ENCODE results near the gene ULK4.
A peak's percentile ranks its signal among the peaks of the same experiment; 100 is the strongest.

The ULK4 gene

DNA sequence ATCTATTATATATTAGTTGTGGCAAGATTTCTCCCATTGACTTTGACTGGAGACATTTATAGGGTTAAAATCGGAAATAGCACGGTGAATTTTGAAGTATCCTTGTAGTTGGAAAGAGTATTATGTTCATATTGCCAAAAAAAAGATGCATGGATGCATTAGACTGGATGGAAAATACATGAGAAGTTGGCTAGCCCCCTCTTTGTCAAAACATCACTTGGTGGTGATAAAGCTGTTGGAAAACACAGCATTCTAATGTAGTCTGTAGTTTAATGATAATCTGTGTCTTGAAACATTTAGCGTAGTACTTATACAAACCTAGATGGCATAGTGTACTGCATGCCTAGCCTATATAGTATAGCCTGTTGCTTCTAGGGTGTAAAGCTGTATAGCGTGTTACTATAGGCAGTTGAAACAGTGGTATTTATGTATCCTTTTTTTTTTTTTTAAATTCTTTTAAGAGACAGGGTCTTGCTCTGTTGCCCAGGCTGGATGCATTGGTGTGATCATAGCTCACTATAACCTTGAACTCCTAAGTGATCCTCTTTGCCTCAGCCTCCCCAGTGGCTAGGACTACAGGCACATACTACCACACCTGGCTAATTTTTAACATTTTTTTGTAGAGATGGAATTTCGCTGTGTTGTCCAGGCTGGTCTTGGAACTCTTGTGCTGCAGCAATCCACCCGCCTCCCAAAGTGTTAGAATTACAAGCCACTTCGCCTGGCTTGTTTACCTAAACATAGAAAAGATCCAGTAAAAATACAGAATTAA, 740.8 kb downstream of the ULK4 start:
- DNase-seq (ENCODE audit: low spot score) = no peak

DNA sequence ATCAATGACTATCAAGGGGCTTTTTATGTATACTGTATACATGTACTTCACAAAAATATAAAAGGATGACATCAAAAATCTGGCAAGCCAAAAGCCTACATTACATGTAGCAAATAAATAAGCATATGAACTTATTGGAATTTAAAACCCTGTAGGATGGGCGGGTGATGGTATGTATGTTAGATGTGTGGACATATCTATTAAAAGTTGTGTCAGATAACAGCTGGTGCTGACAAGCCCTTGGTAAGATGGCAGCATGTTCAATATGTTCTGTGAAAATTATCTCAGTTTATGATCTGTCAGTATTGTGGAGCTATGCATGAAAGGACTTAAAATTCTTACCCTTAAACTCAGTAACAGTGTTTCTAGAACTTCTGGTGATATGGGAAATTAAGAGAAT, 742.5 kb downstream of the ULK4 start:
- DNase-seq (ENCODE audit: low spot score) = no peak

DNA sequence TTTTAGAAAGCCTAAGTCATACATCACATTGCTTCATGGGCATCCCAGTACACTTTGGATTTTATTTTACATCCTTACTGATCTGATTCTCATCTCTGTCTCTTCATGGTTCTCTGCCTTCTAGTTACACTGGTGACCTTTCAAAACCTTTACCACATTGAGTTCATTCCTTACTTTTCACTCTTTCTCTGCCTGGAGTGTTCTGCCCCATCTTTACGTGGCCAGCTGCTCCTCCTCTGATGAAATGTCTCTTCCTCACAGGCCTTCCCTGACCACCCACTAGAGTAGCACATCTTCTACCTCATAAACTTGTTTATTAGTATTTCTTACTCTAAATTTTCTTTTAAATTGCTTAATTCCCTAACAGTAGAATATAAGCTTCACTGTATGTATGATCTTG, 744.9 kb downstream of the ULK4 start:
- DNase-seq (ENCODE audit: low spot score) = no peak

DNA sequence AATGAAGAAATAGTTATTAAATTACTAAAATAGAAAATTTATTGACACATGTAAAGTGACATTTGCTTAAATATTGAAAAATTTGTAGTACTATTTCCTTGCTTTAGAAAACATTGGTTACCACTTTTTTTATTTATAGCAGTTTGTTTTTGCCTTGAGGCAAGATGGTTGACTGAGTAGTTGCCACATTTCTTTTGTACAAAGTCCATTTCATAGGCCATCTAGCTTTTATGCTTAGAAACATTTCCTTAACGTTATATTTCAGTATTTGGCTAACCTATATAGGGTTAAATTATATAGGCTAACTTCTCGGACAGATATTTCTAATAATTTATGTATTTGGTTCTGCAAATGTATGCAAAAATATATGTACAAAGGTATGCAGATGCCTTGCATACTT, 745.5 kb downstream of the ULK4 start:
- DNase-seq (ENCODE audit: low spot score) = no peak

DNA sequence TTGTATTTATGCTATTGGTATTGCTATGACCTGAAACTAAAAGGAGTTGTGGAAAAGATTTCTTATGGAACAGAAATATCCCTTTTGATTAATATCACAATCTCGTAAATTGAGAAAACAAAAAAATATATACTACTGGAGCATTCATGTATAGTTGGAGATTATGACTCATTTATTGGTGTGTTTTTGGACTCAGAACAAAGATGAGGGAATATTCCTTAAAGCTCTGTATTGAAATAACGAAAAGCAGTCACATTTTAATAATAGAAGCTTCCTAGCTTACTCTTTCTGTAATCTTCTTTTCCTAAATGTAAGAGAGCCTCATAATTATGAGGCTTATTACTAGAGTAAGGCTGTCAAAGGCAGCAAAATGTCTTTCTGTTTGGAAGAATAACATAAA, 748.3 kb downstream of the ULK4 start:
- DNase-seq (ENCODE audit: low spot score) = no peak

DNA sequence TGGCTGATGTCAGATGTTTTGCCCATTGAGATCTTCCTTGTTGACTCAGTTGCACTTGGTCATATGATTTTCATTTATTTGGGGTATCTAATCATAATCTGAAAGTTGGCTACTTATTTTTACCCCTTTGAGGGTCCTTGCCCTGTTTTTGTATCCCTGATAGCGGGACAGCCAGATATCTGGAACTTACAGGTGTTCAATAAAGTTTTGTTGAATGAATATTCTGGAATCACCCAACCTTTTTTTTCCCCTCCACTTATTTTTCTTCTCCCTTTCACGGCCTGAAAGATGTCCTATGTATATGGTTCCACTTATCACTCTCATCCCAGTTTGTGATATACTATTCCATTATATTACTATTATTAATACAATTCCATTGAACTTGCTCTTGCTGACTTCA, 749.8 kb downstream of the ULK4 start:
- DNase-seq (ENCODE audit: low spot score) = no peak

DNA sequence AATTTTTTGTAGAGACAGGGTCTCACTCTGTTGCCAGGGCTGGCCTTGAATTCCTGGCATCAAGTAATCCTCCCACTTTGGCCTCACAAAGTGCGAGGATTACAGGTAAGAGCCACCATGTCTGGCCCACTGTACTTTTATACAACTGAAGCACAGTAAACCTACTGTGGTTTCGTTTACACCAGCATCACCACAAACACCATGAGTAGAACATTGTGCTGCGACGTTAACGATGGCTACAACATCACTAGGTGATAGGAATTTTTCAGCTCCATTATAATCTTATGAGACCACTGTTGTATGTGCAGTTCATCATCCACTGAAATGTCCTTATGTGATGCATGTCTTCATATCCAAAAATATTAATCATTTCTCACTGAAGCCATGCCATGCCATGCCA, 750.9 kb downstream of the ULK4 start:
- DNase-seq (ENCODE audit: low spot score) = no peak

DNA sequence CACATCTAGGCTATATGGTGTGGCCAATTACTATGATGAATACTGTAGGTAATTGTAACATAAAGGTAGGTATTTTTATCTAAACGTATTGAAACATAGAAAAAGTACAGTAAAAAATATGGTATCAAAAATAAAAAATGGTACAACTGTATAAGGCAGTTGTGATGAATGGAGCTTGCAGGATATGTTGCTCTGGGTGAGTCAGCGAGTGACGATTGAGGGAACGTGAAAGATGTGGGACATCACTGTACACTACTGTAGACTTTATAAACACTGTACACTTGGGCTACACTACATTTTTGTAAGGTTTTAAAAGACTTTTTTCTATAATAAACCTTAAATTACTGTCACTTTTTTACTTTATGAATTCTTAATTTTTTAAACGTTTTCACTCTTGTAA, 752.3 kb downstream of the ULK4 start:
- no peak for DNase-seq (ENCODE audit: low spot score)

DNA sequence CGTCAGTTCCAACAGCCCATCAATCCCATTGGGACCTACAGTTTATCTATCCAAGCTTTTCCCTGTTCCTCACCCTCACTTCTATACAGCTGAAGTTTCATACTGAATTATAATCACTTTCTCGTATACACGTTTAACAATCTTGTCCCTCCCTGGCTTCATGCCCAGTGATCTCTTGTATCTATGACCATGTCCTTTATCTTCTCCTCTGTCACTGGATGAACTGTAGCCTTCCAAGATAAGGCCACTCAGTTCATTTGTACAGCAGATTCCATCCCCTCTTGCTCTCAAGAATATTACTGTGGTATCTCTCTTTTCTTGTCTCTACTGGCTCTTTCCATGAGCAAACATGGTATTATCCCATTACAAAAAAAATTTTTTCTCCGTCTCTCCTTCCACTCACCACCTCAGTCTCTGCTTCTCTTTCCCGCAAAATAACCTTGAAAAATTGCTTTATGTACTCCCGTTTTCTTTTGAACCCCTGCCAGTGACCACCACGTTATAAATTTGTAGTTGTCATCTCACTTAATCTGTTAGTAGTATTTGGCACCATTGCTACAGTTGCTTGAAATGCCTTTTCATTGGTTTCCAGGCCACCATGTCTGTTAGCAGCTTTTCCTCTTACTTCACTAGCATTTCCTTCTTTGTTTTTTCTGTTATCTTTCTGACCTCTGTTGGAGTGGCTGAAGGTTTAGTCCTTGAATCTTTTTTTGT, 753.2 kb downstream of the ULK4 start:
- no peak for DNase-seq (ENCODE audit: low spot score)

DNA sequence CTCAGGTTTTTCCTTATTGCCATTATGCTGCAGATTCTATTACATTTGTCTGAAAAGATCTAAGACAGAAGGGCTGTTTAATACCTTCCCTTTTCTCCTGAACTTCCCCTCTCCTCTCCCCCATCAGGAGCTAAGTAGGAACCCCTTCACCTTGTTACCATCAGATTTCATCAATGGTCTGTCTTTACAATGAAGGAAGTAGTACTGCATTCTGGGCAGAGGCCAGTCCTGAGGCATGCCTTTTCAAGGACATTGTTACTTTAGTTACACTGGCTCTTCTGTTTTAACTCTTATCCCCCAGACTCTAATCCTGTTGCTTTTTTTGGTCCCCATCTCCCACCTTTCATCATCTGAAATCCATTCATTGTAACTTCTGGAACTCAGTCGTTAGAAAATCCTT, 754.5 kb downstream of the ULK4 start:
- no peak for DNase-seq (ENCODE audit: low spot score)

DNA sequence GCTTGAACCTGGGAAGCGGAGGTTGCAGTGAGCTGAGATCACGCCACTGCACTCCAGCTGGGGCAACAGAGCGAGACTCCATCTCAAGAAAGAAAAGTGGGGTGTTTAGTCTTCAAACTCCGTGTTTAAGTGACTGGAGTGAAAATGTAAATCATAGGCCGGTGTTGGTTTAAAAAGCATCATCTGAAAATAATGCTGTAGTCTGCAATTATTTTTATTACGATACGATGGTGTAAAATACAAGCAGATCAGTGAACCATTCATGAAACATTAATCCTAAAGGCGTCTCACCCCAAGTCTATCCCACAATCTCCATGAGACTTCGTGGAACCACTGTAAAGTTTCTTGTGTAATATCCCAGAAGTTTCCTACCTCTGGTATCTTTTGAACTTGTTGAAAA, 756.3 kb downstream of the ULK4 start:
- DNase-seq (ENCODE audit: low spot score) = no peak

DNA sequence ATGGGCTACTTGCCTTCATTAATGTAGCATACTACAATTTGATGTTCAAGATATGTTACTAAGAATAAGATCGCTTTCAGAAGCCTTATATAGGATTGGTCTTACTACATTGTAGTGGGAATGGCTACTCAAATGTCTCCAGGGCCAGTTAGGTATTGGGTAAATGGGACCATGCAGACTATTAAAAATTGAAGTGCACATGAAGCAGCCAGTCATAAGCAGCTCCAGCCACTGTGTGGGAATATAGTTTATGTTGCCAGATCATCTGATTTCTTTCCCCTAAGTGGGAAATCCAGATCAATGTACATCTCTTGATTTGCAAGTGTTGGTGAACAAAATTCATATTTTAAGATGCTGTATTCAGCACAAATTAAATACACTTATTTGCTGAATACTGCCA, 757.5 kb downstream of the ULK4 start:
- DNase-seq (ENCODE audit: low spot score) = no peak

DNA sequence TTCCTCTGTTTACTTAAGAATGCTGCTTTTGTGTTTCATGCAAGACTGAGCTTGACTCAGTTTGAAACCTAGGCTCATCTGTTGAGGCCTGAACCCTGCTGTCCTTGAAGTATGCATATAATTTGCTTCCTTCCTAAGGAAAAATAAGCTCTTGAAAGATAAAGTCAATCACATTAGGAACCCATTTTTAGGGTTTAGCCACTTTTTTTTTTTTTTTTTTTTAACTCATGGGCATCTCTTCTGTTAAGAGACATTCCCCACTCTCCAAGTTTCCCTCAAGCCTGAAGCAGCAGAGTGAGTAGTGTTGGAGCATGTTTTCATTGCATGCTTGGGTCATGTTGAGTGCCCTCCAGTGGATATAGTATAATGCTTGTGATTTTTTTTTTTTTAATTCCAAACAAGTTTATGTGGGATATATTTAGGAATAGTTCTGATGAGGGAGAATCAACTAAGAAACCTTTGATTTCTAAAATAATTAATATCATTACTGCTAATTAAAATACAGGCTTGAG, 759.0 kb downstream of the ULK4 start:
- DNase-seq (ENCODE audit: low spot score) = peak; percentile 18

DNA sequence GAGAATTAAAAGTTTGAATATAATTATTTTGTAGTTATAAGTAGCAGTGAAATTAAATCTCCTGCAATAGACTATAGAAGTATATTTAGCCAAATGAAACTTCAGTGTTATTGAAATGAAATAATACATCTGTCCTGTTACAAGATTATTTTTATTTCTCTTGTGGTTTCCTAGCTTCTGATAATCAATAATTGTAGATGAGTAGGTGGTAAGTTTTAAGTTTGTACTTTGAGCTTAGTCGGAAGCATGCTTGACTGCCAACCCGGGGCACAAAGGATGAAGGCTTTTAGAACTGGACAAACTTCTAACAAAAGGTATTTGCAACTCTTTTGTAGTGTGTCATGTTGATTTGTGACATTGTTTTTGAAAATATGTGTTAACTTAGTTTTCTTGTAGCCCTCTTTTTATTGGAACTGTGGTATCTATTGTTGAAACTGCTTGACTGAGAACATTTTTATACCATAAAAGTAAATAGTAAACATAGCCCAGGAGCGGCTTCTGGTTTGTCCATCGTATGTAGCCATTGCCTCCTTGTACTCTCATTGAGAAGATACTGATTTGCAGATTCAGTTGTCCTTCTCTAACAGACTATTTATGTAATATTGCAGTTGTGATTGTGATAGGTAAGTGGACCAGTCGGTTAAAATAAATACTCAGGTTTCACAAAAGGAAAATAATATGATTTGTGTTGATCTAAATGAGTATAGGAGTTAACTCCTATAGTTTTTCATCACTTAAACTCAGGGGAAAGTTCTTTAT, 759.6 kb downstream of the ULK4 start:
- DNase-seq (ENCODE audit: low spot score) = no peak

DNA sequence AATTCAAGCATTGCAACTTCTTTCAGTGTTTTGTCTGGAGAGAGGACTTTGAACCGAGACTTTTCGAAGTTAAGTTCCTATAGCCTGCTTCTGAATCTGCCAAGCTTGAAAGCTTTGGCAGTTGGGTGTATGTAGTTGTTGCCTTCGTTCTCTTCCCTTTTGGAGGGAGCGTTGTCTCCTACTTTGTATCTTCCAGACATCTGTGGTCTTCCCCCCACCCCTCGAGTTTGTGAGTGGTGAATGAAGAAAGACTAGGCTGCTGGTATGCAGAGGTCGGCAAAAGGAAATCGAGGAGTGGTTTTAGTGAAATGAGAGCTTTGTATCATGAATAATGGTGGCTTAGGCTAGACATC, 761.3 kb downstream of the ULK4 start:
- peak; percentile 27 for DNase-seq (ENCODE audit: low spot score)

DNA sequence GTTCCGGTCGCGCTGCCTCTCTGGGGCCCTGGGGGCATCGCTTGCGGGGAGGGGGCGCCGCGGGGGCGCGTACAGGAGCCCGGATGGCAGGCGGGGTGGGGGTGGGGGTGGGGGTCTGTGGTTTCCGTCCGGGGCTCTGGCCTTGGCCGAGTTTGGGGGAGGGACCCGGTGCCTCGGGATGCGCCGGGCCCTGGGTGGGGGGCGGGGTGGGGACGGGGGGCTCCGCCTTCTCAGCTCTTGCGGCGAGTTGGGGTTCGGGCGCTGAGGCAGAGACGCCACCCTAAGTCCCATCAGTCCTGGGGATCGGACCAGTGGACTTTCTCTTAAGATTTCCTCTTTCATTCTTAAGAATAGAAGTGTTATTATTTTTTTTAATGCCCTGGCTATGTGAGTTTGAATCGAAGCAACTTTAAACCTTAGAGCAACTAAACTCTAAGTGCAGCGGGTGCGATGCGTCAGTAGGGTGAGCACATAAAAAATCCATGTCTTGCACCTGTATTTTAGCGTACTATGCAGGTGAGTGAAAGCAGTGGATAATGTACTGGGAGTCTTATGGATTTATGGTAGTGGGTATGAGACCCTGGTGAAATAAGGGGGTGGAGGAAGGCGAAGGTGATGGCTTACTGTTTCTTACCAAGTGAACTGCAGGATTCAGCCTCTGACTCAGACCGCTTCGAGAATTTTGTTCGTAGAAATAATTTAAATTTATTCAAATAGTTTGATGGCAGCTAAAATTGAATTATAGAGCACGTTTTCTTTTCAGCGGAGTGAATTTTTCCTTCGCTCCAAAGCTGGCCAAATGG, 761.8 kb downstream of the ULK4 start:
- DNase-seq (ENCODE audit: low spot score) = peak; percentile 46

DNA sequence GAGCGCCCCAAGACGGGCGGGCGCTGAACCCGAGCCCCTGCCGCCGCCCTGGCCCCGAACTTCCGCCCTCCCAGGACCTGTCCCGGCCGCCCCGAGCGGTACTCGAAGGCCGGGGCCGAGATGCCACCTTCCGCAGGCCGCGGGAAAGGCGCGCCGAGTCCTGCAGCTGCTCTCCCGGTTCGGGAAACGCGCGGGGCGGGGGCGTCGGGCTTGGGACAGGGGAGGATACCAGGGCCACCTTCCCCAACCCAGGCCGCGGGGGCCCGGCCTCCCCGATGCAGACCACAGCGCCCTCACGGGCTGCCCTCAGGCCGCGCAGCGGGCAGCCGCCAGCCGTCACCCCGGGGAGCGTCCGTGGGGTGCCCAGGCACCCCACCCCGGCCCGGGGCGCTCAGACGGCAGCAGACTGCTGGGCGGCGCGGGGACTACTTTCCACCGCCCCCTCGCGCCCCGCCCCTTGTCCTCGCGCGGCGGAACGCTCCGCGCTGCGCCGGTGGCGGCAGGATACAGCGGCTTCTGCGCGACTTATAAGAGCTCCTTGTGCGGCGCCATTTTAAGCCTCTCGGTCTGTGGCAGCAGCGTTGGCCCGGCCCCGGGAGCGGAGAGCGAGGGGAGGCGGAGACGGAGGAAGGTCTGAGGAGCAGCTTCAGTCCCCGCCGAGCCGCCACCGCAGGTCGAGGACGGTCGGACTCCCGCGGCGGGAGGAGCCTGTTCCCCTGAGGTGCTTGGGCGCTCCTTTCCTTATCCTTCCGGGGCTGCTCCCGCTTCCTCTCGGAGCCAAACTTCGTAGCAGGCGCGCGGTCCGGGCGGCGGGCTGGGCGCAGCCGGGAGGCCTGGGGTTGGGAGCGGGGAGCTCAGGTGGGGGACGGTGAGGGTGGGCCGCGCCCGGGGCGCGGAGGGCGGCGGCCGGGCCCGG, 762.7 kb downstream of the ULK4 start, which contains the start of gene CTNNB1:
Gene CTNNB1 (plus strand): TSS at position 556 of the 916 bp plus-strand sequence. CDS start 24,564 bp downstream, outside the sequence.
- DNase-seq (ENCODE audit: low spot score) = peak; percentile 79

DNA sequence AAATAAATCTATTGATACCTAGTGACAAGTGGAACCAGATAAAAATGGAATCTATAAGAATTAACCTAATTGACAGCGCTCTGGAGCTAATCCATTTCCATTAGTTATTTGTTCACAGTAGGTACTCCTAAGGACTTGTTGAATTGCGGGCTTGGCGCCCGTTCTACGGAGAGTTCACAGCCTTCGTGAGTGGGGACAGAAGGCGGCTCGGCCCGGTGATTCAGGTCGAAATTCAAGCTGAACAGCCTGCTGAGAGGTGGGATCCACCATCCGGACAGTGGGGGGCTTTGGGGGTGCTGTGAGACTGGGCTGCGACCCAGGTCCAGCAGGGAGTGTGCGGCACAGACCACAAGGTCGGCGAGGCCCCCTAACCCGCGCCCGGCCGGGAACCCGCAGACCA, 763.4 kb downstream of the ULK4 start:
- DNase-seq (ENCODE audit: low spot score) = peak; percentile 42

DNA sequence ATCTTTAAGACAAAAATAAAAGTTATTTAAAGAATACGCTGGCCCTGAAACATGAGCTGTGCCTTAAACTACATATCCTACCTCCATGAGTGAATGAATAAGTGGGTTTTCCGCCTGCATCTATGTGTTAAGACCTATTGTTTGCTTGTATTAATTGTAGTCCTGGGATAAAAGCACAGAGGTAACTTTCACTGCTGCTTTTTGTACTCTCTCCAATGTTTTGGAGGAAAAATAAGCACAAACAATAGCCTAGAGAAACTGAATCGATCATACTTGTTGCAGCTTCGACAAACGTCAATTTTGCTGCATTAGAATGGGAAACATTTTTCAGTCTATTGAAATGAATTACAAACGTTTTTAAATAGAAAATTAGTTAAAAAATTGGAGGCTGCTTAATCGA, 763.9 kb downstream of the ULK4 start:
- DNase-seq (ENCODE audit: low spot score) = no peak
